NCI-H1105 (cell line): Measurements from ENCODE around the gene STOX2.
"Not testable (repeated sequence)": the region's sequence is repeated elsewhere in the genome, so short reads cannot be mapped to it uniquely, and the experiment has no call there.

Experiments used
- DNase-seq: peaks from one replicate; lab custom pipeline; 2025; lab: John Stamatoyannopoulos, UW

Gene STOX2

GRCh38 chr4:184021389-184021788 is 116.3 kb downstream of the STOX2 start:
- DNase-seq, result no peak

DNA sequence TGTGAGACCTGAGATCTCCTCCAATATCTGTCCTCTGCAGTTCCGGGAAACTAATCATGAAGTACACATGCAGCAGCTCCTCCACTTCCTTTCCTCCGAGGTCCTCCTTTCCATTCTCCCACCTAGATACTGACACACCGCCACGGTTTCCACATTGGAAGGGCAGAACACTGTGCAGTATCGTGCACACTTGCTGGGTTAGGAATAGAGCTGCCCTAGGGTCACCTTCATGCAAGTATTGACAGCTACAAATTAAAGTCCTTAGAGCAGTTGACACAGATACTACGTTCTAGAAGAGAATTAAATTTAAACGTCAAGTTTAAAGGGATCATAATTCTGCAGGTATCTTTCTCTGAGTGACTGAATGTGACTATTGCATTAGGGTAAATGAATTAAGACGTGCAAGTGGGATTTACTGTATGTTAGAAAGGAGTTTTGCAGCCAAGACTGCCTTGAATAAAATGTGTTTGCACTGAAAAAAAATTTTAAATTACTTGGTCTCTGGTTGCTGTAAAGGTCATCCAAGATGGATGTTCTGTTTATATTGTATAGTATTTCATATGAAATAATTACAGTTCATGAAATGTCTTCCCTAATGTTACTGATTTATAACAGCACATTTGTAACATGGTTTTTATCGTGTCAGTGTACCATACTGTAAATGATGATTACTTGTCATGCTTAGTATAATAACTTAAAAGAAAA is 117.7 kb downstream of the STOX2 start:
- no peak for DNase-seq

- DNase-seq, result no peak
Observed at GRCh38 chr4:184024637-184025036, 119.5 kb downstream of the STOX2 start.

GRCh38 chr4:184028561-184029374 is 123.7 kb downstream of the STOX2 start:
- no peak for DNase-seq

- no peak for DNase-seq
Observed at GRCh38 chr4:184030036-184030435, 124.9 kb downstream of the STOX2 start.

GRCh38 chr4:184030764-184031163 is 125.7 kb downstream of the STOX2 start:
- no peak for DNase-seq

- DNase-seq, result no peak
Observed at GRCh38 chr4:184032091-184032490, 127.0 kb downstream of the STOX2 start.

GRCh38 chr4:184039963-184040383 is 134.9 kb downstream of the STOX2 start:
- no peak for DNase-seq

DNA sequence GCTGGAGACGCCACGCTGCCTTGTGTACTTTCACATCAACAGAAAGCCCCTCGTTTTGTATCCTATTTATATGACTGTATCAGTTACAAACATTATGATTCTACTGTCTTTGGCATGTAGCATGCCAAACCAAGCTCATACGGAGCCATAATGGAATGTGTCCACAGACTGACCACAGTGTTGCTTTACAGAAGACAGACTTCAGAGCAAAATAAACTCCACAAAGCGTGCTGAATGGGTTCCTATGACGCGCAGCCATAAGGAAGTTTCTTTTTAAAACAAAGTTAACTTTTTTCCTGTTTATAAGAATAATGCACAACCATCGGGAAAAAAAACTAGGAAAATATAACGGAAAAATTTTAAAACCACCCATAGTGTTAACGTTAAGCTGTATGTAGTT is 136.0 kb downstream of the STOX2 start:
- no peak for DNase-seq

DNA sequence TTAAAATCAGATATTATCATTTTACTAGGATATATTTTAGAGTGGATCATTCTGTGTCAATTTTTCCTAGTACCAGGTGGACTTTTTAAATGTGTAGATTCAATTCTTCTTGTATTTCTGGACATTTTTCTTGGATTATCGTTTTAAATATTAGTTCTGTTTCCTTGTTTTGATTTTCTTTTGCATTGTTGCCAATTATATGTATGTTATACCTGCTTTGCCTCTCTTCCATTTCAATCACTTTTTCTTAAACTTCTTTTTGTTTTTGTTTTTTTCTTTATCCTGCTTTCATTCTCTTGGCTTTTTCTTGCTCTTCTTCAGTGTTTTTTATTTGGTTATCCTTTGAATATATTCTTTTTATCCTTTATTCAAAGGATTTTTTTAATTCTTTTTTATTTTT is 141.0 kb downstream of the STOX2 start:
- DNase-seq, result no peak

GRCh38 chr4:184051262-184051661 is 146.2 kb downstream of the STOX2 start:
- DNase-seq, result not testable (repeated sequence)

DNA sequence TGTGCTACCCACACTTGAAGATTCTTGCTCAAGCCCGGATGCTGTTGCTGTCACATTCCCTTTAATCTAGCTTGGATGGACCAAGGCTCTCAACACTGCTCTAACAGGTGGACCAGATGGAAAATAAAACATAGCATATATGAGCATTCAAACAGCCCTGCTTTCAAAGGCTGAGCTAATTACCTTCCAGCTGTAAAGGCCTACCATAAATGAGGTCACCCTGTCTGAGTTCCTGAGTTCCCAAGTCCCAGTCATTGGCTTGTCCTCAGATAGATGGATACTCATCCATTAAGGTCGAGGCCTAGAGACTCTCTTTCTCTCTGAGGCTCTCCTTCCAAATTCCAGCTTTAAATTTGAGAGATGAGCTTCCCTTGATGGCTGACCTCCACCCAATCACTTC is 147.5 kb downstream of the STOX2 start:
- DNase-seq, result no peak

GRCh38 chr4:184053434-184053833 is 148.3 kb downstream of the STOX2 start:
- DNase-seq, result no peak

DNA sequence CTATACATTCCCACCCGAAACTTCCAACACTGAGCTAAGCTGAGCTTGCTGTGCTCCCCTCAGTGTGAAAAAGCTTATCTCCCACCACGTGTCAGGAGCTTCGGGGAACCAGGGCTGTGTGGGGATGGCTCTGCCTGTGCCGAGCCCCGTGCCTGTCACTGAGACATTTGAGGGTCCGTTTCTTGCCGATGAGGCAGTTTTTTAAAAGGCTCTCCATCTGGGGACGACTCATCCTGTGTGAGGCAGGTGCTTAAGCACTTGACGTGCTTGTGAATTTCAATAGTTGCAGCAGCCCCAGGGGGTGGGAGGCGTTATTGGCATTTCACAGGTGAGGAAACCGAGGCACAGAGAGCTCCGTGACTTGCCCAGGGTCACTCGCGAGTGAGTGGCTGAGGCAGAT is 151.8 kb downstream of the STOX2 start:
- DNase-seq, result no peak

DNA sequence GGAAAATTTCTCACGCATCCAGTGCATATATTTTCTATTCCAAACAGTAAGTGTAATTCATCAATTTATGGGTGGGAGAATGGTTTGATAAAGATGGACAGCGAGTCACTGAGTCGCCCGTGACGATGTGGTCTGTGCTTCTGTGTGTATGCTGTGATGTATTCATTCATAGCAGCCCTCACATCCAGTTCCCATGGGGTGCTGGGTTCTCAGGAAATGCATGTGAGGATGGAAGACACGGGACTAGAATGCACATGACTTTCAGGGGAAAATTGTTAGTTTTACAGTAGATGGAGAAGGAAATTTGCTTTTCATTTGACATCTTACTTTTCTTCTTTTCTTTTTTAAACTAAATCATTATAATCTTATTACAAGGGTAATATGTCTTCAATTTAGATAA is 152.9 kb downstream of the STOX2 start:
- DNase-seq, result no peak

DNA sequence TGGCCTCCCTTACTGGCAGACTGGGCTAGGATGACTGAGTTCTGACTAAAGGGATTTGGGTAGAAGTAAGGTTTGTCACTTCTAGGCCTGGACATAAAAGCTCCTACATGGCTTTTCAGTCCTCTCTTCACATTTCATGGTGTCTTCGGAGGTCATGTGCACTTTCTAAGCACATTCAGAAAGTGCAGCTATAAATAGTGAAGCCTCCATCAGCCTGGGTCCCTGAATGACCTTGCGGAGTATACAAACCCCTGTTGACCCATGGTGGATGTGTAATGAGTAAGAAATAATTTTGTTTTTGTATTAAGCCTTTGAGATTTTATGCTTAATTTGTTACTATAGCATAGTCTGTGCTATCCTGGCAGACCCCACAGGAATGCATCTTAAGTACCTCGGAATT is 154.0 kb downstream of the STOX2 start:
- DNase-seq, result no peak

DNA sequence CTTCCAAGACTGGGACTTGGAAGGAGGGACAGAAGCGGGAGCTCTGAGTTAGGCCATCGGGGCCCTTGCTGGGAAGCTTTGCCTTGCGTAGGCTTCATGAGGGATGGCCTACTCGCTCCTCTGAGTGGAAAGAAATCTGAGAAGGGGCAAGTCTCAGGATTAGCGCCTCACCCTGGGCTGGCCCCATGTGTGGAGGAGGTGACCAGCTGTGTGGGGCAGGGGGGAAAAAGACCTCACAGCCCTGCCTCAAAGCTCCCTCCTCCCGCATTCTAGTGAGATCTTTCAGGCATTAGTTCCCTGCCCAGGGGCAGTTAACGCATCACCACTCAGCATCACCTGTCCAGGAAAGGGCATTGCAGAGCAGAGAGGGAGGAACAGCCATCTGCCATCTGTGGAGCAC is 156.5 kb downstream of the STOX2 start:
- no peak for DNase-seq

DNA sequence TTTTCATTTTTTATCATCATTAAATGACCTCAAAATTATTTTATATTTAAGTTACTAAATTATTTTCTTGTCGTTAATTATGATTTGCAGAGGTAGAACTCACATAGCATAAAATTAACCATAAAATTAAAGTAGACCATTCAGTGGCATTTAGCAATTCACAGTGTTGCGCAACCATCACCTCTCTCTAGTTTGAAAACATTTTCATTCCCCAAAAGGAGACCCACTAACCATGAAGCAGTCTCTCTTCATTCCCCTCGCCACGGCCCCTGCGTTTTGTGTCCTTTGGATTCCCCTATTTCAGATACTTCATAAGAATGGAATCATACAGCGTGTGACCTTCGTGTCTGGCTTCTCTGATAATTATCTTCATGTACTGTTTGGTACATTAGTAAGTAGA is 157.7 kb downstream of the STOX2 start:
- no peak for DNase-seq

DNA sequence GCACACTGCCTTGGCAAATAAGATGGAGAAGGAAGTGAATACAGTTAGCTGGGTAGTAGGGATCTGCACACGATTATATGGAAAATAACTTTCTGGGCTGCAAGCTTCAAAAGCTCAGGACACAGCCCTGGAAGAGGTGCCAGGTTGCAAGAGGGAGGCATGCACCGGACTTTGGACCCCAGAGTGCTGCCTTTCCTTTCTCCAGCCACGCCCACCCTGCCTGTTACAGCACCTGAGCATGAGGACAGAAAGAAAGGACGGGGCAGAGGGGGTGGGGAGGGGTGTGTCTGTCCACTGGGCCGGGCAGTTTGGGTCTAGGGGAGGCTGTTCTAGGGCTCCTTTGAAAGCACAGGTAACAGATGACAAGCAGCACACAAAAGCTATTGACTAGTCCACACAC is 159.8 kb downstream of the STOX2 start:
- DNase-seq, result no peak

GRCh38 chr4:184066584-184067300 is 161.6 kb downstream of the STOX2 start:
- DNase-seq, result no peak

DNA sequence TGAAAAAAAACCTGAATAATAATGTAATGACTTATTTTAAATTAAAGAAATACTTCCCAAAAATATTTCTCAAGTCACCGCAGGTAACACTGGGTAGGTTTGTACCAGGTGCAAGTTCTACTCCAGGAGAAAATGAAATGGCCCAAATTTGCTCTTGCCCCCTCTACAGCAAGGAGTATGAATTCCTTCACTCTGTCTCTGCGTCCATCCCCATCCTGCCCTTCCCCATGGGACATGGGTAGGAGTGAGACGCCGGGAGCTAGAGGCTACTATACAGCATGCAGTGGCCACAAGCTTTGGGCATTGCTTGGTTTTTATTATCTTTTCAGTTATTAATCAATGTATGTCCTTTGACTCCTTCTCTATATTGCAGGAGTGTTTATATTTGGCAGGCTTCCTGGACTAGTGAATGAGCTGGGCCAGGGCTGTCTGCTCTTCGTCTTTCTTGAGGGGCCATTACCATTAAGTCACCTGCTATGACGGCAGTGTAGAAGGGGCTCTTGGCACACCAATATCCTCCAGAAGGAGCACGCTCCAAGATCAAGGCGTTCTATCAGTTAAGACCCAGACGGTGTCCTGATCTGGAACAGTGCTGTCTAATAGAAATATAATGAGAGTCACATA is 162.9 kb downstream of the STOX2 start:
- DNase-seq, result no peak
